H9 (cell line): ENCODE results near the gene TFF2. TPM values are rescaled to one million over a fixed set of nuclear protein-coding genes. Genes with fewer than 3 reads are reported as not detected.

Experiments
- DNase-seq: peaks from one replicate; pipeline ENCODE4 v3.0.0-alpha.2; 2017
- H2AFZ ChIP-seq: one replicate; pipeline ENCODE4 v1.6.1; 2013; ENCODE audit warnings: mild to moderate bottlenecking, low read length, control low read depth, moderate library complexity
- H2AK5ac ChIP-seq: 2 replicates; pipeline ENCODE4 v1.6.1; 2013; ENCODE audit warnings: low read length, control low read depth, mixed read lengths; ENCODE audit not compliant: insufficient read length
- H2BK120ac ChIP-seq: one replicate; pipeline ENCODE4 v1.6.1; 2013; ENCODE audit warnings: low read depth, mild to moderate bottlenecking, low read length, control low read depth, inconsistent platforms; ENCODE audit not compliant: poor library complexity, severe bottlenecking
- H2BK12ac ChIP-seq: 2 replicates; pipeline ENCODE4 v1.6.1; 2013; ENCODE audit warnings: low read length, control low read depth, mixed read lengths, low read depth; ENCODE audit not compliant: insufficient read length
- H2BK15ac ChIP-seq: 2 replicates; pipeline ENCODE4 v1.6.1; 2013; ENCODE audit warnings: low read depth, low read length, control low read depth
- H2BK20ac ChIP-seq: one replicate; pipeline ENCODE4 v1.6.1; 2013; ENCODE audit warnings: low read depth, mild to moderate bottlenecking, low read length, control low read depth, inconsistent platforms; ENCODE audit not compliant: poor library complexity, severe bottlenecking
- H2BK5ac ChIP-seq: 2 replicates; pipeline ENCODE4 v1.6.1; 2013; ENCODE audit warnings: low read length, control low read depth, mixed read lengths; ENCODE audit not compliant: insufficient read length
- H3K14ac ChIP-seq: 2 replicates; pipeline ENCODE4 v1.6.1; 2013; ENCODE audit warnings: low read length, control low read depth; ENCODE audit not compliant: insufficient read depth
- H3K18ac ChIP-seq: 2 replicates; pipeline ENCODE4 v1.6.1; 2013; ENCODE audit warnings: low read depth, mild to moderate bottlenecking, mixed read lengths, low read length, control low read depth; ENCODE audit not compliant: insufficient read length
- H3K23ac ChIP-seq: 2 replicates; pipeline ENCODE4 v1.6.1; 2013; ENCODE audit warnings: low read length, control low read depth, mixed read lengths, low read depth; ENCODE audit not compliant: insufficient read length
- H3K23me2 ChIP-seq: 2 replicates; pipeline ENCODE4 v1.6.1; 2013; ENCODE audit warnings: low read depth, mild to moderate bottlenecking, mixed read lengths, low read length, control low read depth; ENCODE audit not compliant: insufficient read length, poor library complexity, severe bottlenecking
- H3K27ac ChIP-seq: 2 replicates; pipeline ENCODE4 v1.5.1; 2013; ENCODE audit warnings: low read length, control low read depth, mixed read lengths, low read depth; ENCODE audit not compliant: insufficient read length
- H3K27me3 ChIP-seq: 2 replicates; pipeline ENCODE4 v1.6.1; 2013; ENCODE audit warnings: low read length, control low read depth, inconsistent platforms; ENCODE audit not compliant: insufficient read depth
- H3K4ac ChIP-seq: 2 replicates; pipeline ENCODE4 v1.6.1; 2013; ENCODE audit warnings: low read depth, mild to moderate bottlenecking, control low read depth, inconsistent platforms, low read length, moderate library complexity
- H3K4me1 ChIP-seq: 2 replicates; pipeline ENCODE4 v1.6.1; 2013; ENCODE audit warnings: low read length, control low read depth, inconsistent platforms; ENCODE audit not compliant: insufficient read depth
- H3K4me2 ChIP-seq: 2 replicates; pipeline ENCODE4 v1.6.1; 2013; ENCODE audit warnings: low read length, control low read depth, mixed read lengths; ENCODE audit not compliant: insufficient read length, insufficient read depth
- H3K56ac ChIP-seq: 2 replicates; pipeline ENCODE4 v1.6.1; 2013; ENCODE audit warnings: low read depth, mild to moderate bottlenecking, mixed read lengths, low read length, control low read depth; ENCODE audit not compliant: insufficient read length
- H3K79me1 ChIP-seq: 2 replicates; pipeline ENCODE4 v1.6.1; 2013; ENCODE audit warnings: low read depth, mild to moderate bottlenecking, moderate library complexity, low read length, control low read depth, inconsistent platforms; ENCODE audit not compliant: insufficient read depth, poor library complexity, severe bottlenecking
- H3K79me2 ChIP-seq: 2 replicates; pipeline ENCODE4 v1.6.1; 2013; ENCODE audit warnings: low read length, control low read depth, inconsistent platforms; ENCODE audit not compliant: insufficient read depth
- H3K9ac ChIP-seq: 2 replicates; pipeline ENCODE4 v1.6.1; 2013; ENCODE audit warnings: low read length, control low read depth, mixed read lengths; ENCODE audit not compliant: insufficient read length; ENCODE audit errors: extremely low read depth
- H3K9me3 ChIP-seq: one replicate; pipeline ENCODE4 v1.6.1; 2013; ENCODE audit warnings: low read depth, low read length, inconsistent platforms; ENCODE audit not compliant: control insufficient read depth
- H3T11ph ChIP-seq: one replicate; pipeline ENCODE4 v1.6.1; 2013; ENCODE audit warnings: mild to moderate bottlenecking, low read length, control low read depth, inconsistent platforms
- H4K20me1 ChIP-seq: one replicate; pipeline ENCODE4 v1.6.1; 2013; ENCODE audit not compliant: control insufficient read depth, insufficient read length, insufficient read depth
- H4K5ac ChIP-seq: 2 replicates; pipeline ENCODE4 v1.6.1; 2013; ENCODE audit warnings: low read depth, mild to moderate bottlenecking, mixed read lengths, low read length, control low read depth; ENCODE audit not compliant: insufficient read length
- H4K8ac ChIP-seq: replicated peaks from 2 replicates; pipeline ENCODE4 v1.6.1; 2013; ENCODE audit warnings: low read length, control low read depth, mixed read lengths, low read depth; ENCODE audit not compliant: insufficient read length
- H4K91ac ChIP-seq: 2 replicates; pipeline ENCODE4 v1.6.1; 2013; ENCODE audit warnings: low read depth, mild to moderate bottlenecking, moderate library complexity, mixed read lengths, low read length, control low read depth; ENCODE audit not compliant: insufficient read length
- H3K27ac Mint-ChIP-seq, 3 experiments: 2 replicates in 2 of 3; 3 replicates in 1 of 3; pipeline ENCODE4 v1.8.0; 2020 to 2021; ENCODE audit warnings: mixed read lengths in 3 of 3, mild to moderate bottlenecking in 1 of 3, moderate library complexity in 1 of 3
- H3K27me3 Mint-ChIP-seq: 2 replicates; pipeline ENCODE4 v1.8.0; 2021; ENCODE audit warnings: low read depth, mild to moderate bottlenecking, moderate library complexity, mixed read lengths
- H3K36me3 Mint-ChIP-seq, 3 experiments: 2 replicates in 2 of 3; 3 replicates in 1 of 3; pipeline ENCODE4 v1.8.0; 2020 to 2021; ENCODE audit warnings: low read depth in 3 of 3, mixed read lengths in 3 of 3; ENCODE audit not compliant: insufficient read depth in 1 of 3
- H3K4me1 Mint-ChIP-seq, 2 experiments: 2 replicates each; pipeline ENCODE4 v1.8.0; 2020; ENCODE audit warnings: mixed read lengths in 2 of 2
- H3K4me3 Mint-ChIP-seq, 2 experiments: 2 replicates in 1 of 2; 3 replicates in 1 of 2; pipeline ENCODE4 v1.8.0; 2020 to 2021; ENCODE audit warnings: mild to moderate bottlenecking in 2 of 2, mixed read lengths in 2 of 2, moderate library complexity in 1 of 2
- H3K9me3 Mint-ChIP-seq, 2 experiments: 2 replicates in 1 of 2; 3 replicates in 1 of 2; pipeline ENCODE4 v1.8.0; 2020; ENCODE audit warnings: mild to moderate bottlenecking in 2 of 2, mixed read lengths in 2 of 2, moderate library complexity in 1 of 2
- CTCF ChIP-seq: fragments of 200-600 bp; sonication (generic); conservative IDR thresholded peaks from 3 replicates; pipeline ENCODE4 v1.8.0; 2021; ENCODE audit warnings: antibody characterized with exemption, mild to moderate bottlenecking
- WGBS: extraction: QIAGEN DNeasy Blood & Tissue Kit; methylation state at CpG from one replicate; pipeline ENCODE4 v1.1.7; 2013; ENCODE audit warnings: missing lambda C conversion rate, low lambda C conversion rate, mixed read lengths; ENCODE audit not compliant: insufficient read length; ENCODE audit errors: extremely low coverage; 5-methylcytosine and 5-hydroxymethylcytosine counted together
- total RNA-seq: library from RNA; stranded (reverse); gene quantifications from 2 replicates; pipeline ENCODE4 v1.2.1, GENCODE V29; 2021

TFF2 gene
- total RNA-seq, 1 experiment from 2014 or later = not detected

DNA sequence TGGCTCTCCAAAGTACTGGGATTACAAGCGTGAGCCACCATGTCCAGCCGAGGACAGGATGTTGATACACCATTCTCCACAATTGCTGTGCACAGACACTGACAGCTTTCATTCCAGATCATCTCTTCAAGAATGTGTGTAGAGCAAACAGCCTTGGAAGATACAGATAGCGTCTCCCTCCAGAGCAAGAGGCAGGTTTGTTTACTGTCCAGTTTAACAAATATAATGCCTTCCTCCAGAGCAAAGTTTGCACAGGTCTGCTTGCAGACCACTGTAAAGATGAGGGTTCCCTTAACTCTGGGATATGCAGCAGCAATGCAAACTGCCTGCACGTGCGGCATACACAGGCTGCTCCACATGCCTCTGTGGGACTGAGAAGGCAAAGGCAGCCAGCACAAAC is 40.5 kb upstream of the TFF2 start:
- Mint-ChIP-seq H3K36me3 (peaks cover 0 to 2% (median 0%) of the 10 kb centered on the region in 3 experiments; a peak in 2 of 7 replicates), H3K27ac (no peak overlapping the region), H3K4me1 (peaks cover 45% of the 10 kb centered on the region in 2 experiments), H3K27me3 (peaks cover 23% of the 10 kb centered on the region), H3K4me3 (no peak overlapping the region), H3K9me3 (peaks cover 0 to 7% of the 10 kb centered on the region in 2 experiments; a peak in 1 of 5 replicates)
- H3K14ac ChIP-seq = no peak overlapping the region
- H2AK5ac ChIP-seq = no peak overlapping the region
- H2BK120ac ChIP-seq = no peak overlapping the region
- H2BK20ac ChIP-seq = no peak overlapping the region
- H3K4ac ChIP-seq = no peak overlapping the region
- no peaks in the 10 kb centered on the region for H3K27me3 ChIP-seq
- H3K9me3 ChIP-seq = no peaks in the 10 kb centered on the region
- no peak overlapping the region for H3K27ac ChIP-seq
- H3K56ac ChIP-seq = no peak overlapping the region
- no peaks in the 10 kb centered on the region for H3K23me2 ChIP-seq
- no peak overlapping the region for H3K23ac ChIP-seq
- no peak overlapping the region for H4K91ac ChIP-seq
- DNase-seq = no peak
- no CpG with 5 or more reads among the region's 5 CpGs for WGBS
- H3K9ac ChIP-seq = no peak overlapping the region
- H4K8ac ChIP-seq = no peak overlapping the region
- H3K79me2 ChIP-seq = no peaks in the 10 kb centered on the region
- no peak overlapping the region for H3K4me2 ChIP-seq
- no peak overlapping the region for H4K5ac ChIP-seq
- no peak overlapping the region for H3K18ac ChIP-seq
- H2BK12ac ChIP-seq = no peak overlapping the region
- H4K20me1 ChIP-seq = peaks cover 2% of the 10 kb centered on the region
- no peaks in the 10 kb centered on the region for H3K79me1 ChIP-seq
- H2BK15ac ChIP-seq = no peak overlapping the region
- H2AFZ ChIP-seq = no peak overlapping the region
- TF ChIP-seq CTCF = no peak
- peaks cover 6% of the 10 kb centered on the region; the same call in 1 of the 2 replicates for H3K4me1 ChIP-seq
- H3T11ph ChIP-seq = no peak overlapping the region
- no peak overlapping the region for H2BK5ac ChIP-seq
